RWPE1 (cell line): ENCODE data around the gene PRADC1.

Source experiments
- CTCF ChIA-PET: fragments of 350-600 bp; sonication (Branson Sonifier 250); formaldehyde crosslinking; extraction: SDS; loops from one replicate; lab custom pipeline; 2021; lab: Yijun Ruan, JAX
- POLR2A ChIA-PET: fragments of 400-600 bp; formaldehyde crosslinking; extraction: SDS; loops from one replicate; lab custom pipeline; 2020; ENCODE audit warnings: antibody characterized with exemption; ENCODE audit not compliant: low non-redundant PET; lab: Yijun Ruan, JAX
- DNase-seq: peaks from one replicate; pipeline ENCODE4 v3.0.0; 2012; ENCODE audit warnings: low spot score
- H3K27ac ChIP-seq: fragments of 450-650 bp; 2 replicates; pipeline ENCODE4 v1.5.1; 2017
- CTCF ChIP-seq: fragments of 450-650 bp; conservative IDR thresholded peaks from 2 replicates; pipeline ENCODE4 v1.5.1; 2017; ENCODE audit warnings: low read depth, mild to moderate bottlenecking

PRADC1 gene

GRCh38 chr2:73212448-73213176, 20.4 kb downstream of the PRADC1 start:
- H3K27ac ChIP-seq = peak overlapping the region; percentile 70
- DNase-seq = peak; percentile 81
- POLR2A ChIA-PET = no interaction called here
- CTCF ChIA-PET = interaction anchor here (0.5 to 2.3 kb wide), 21 partner anchors 9 to 1466 kb away, joined by 3 to 15 read pairs (median 3); partner anchors contain the start of genes CCT7 and NOTO
- peak; percentile 89 for TF ChIP-seq CTCF

GRCh38 chr2:73212098-73212447, 21.0 kb downstream of the PRADC1 start:
- H3K27ac ChIP-seq = peak overlapping the region; percentile 70; the same call in 1 of the 2 replicates
- CTCF ChIA-PET = interaction anchor here (0.5 to 2.3 kb wide), 12 partner anchors 9 to 1465 kb away, joined by 3 to 15 read pairs (median 4); partner anchors contain the start of genes CCT7 and NOTO
- no peak for TF ChIP-seq CTCF
- POLR2A ChIA-PET = no interaction called here
- no peak for DNase-seq

GRCh38 chr2:73210696-73211095, 22.3 kb downstream of the PRADC1 start:
- CTCF ChIA-PET = interaction anchor here (1.7 kb wide), 1 partner anchor 33 kb away, joined by 12 read pairs; no protein-coding TSS in a partner anchor

GRCh38 chr2:73210019-73210418, 23.0 kb downstream of the PRADC1 start:
- no peak for TF ChIP-seq CTCF
- no peak overlapping the region for H3K27ac ChIP-seq
- ChIA-PET POLR2A (no interaction called here), CTCF (interaction anchor here (1.7 kb wide), 1 partner anchor 33 kb away, joined by 12 read pairs; no protein-coding TSS in a partner anchor)
- no peak for DNase-seq

More at GRCh38 chr2:73210696-73211095, 22.3 kb downstream of the PRADC1 start:
- DNase-seq = no peak
- TF ChIP-seq CTCF = no peak
- H3K27ac ChIP-seq = no peak overlapping the region
- POLR2A ChIA-PET = no interaction called here

- no peak for DNase-seq
- ChIA-PET POLR2A (no interaction called here), CTCF (interaction anchor here (2.5 kb wide), 1 partner anchor 31 kb away, joined by 9 read pairs; no protein-coding TSS in a partner anchor)
- H3K27ac ChIP-seq = no peak overlapping the region
- TF ChIP-seq CTCF = no peak
These were observed 24.8 kb downstream of the PRADC1 start for GRCh38 chr2:73208258-73208657.

GRCh38 chr2:73205611-73206010, 27.4 kb downstream of the PRADC1 start:
- POLR2A ChIA-PET = no interaction called here
- H3K27ac ChIP-seq = no peak overlapping the region
- no peak for DNase-seq
- TF ChIP-seq CTCF = no peak
- CTCF ChIA-PET = no interaction called here
